OCI-LY7 (cell line): ENCODE results near the gene MTCH1. TPM values are rescaled to one million over a fixed set of nuclear protein-coding genes. Genes with fewer than 3 reads are reported as not detected.

ENCODE experiments used
- BruUV-seq: library from RNA; stranded (reverse); fragments of 400-500 nt; replicated peaks from 2 replicates; lab custom pipeline; 2021; lab: Mats Ljungman, UMichigan
- CTCF ChIA-PET: fragments of 300-600 bp; sonication (Branson Sonifier 250); formaldehyde crosslinking; loops from one replicate; lab custom pipeline; 2022; ENCODE audit warnings: antibody characterized with exemption; ENCODE audit not compliant: unreplicated experiment; lab: Charles Lee
- POLR2A ChIA-PET: fragments of 300-600 bp; sonication (Branson Sonifier 250); formaldehyde crosslinking; loops from one replicate; lab custom pipeline; 2022; ENCODE audit warnings: antibody characterized with exemption; lab: Charles Lee
- DNase-seq: peaks from one replicate; pipeline ENCODE4 v3.0.0-alpha.2; 2015; ENCODE audit warnings: low spot score
- H2AFZ ChIP-seq: fragments of 200-600 bp; sonication (generic), shearing (Covaris generic); 2 replicates; pipeline ENCODE4 v1.6.1; 2014; ENCODE audit warnings: mild to moderate bottlenecking, antibody characterized with exemption, low read length, moderate library complexity
- H3K27ac ChIP-seq: fragments of 200-600 bp; sonication (generic); 2 replicates; pipeline ENCODE4 v1.5.1; 2014; ENCODE audit warnings: mixed run types, low read depth, mild to moderate bottlenecking, moderate library complexity, low read length, inconsistent platforms; ENCODE audit not compliant: poor library complexity, severe bottlenecking
- H3K36me3 ChIP-seq: fragments of 200-600 bp; sonication (generic); 2 replicates; pipeline ENCODE4 v1.6.1; 2014; ENCODE audit warnings: mild to moderate bottlenecking, antibody characterized with exemption, low read length, moderate library complexity, mixed read lengths; ENCODE audit not compliant: insufficient read depth
- H3K4me1 ChIP-seq: fragments of 200-600 bp; sonication (generic); 2 replicates; pipeline ENCODE4 v1.5.1; 2014; ENCODE audit warnings: mild to moderate bottlenecking, low read length; ENCODE audit not compliant: insufficient read depth, poor library complexity, severe bottlenecking
- H3K4me2 ChIP-seq: fragments of 200-600 bp; sonication (generic); 2 replicates; pipeline ENCODE4 v1.6.1; 2014; ENCODE audit warnings: mild to moderate bottlenecking, low read length
- H3K4me3 ChIP-seq: fragments of 200-600 bp; sonication (generic); 2 replicates; pipeline ENCODE4 v1.5.1; 2014; ENCODE audit warnings: mild to moderate bottlenecking, low read depth, low read length; ENCODE audit not compliant: poor library complexity, severe bottlenecking
- H3K79me2 ChIP-seq: fragments of 200-600 bp; sonication (generic); 2 replicates; pipeline ENCODE4 v1.6.1; 2016; ENCODE audit warnings: low read depth, mild to moderate bottlenecking, low read length, moderate library complexity, mixed read lengths; ENCODE audit not compliant: insufficient read depth
- H3K9me2 ChIP-seq: fragments of 200-600 bp; sonication (generic); 2 replicates; pipeline ENCODE4 v1.6.1; 2016; ENCODE audit warnings: mild to moderate bottlenecking, low read length, mixed read lengths; ENCODE audit not compliant: insufficient read depth
- H3K9me3 ChIP-seq: fragments of 200-600 bp; sonication (generic); 2 replicates; pipeline ENCODE4 v1.6.1; 2014; ENCODE audit warnings: mild to moderate bottlenecking, mixed run types, low read length, mixed read lengths
- H4K20me1 ChIP-seq: fragments of 200-600 bp; sonication (generic); 2 replicates; pipeline ENCODE4 v1.6.1; 2014; ENCODE audit warnings: mild to moderate bottlenecking, antibody characterized with exemption, low read length, moderate library complexity, mixed read lengths; ENCODE audit not compliant: insufficient read depth
- EZH2phosphoT487 ChIP-seq: fragments of 200-600 bp; sonication (generic); IDR thresholded peaks from 2 replicates; pipeline ENCODE4 v1.6.1; 2018; ENCODE audit warnings: low read depth, borderline replicate concordance, mild to moderate bottlenecking, mixed run types, antibody characterized with exemption, low read length, moderate library complexity, mixed read lengths
- intact Hi-C: fragments of 100-400 bp; cut with micrococcal nuclease; formaldehyde crosslinking; loops from one replicate; pipeline ENCODE4 v1.10.0; 2022; ENCODE audit not compliant: unreplicated experiment
- total RNA-seq, 2 experiments: library from RNA; depleted of rRNA in 1 of 2; stranded (reverse); fragments of >200 nt in 1 of 2; shearing (Covaris generic) in 1 of 2; gene quantifications; 2 replicates each; pipeline ENCODE4 v1.2.3, GENCODE V29; 2014 to 2022
- TF ChIP-seq, protein P1 (sequence below): fragments of 200-600 bp; sonication (generic); conservative IDR thresholded peaks from 2 replicates; pipeline ENCODE4 v1.5.1; 2014; ENCODE audit warnings: mild to moderate bottlenecking, antibody characterized with exemption, low read length, moderate library complexity, mixed read lengths

MTCH1 gene
- total RNA-seq, 2 experiments from 2014 or later: 72.5 to 93.7 TPM

DNA sequence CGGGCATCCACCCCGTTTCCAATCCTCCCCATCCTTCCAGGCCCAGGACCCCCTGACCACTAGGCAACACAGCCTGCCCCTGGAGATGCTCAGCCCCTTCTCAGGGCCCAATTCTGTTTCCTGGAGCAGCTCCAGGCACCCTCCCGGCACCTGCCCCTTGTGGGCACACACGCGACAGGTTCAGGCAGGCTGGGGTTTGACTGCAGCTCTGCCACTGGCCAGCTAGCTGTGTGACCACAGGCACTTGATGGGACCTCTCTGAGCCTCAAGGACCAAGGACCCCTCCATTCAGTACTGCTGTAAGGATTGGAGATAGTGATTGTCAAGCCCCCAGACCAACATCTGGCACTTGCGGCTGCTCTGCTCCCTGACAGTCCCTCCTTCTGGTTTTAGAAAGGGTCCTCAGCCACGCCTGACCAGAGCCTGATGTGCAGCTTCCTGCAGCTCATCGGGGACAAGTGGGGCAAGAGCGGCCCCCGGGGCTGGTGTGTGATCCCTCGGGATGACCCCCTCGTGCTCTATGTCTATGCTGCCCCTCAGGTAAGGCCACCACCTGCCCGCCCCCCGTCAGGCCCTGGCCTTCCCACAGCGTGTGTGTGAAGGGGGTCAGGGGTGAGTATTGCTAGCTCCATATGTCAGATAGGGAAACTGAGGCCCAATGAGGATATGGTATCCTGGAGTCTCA lies 41.2 kb upstream of the MTCH1 start:
- Histone ChIP-seq H3K79me2 (no peaks in the 10 kb centered on the region), H3K27ac (no peak overlapping the region), H3K9me3 (peaks cover 8% of the 10 kb centered on the region), H3K4me3 (no peak overlapping the region), H4K20me1 (no peaks in the 10 kb centered on the region), H3K4me1 (no peaks in the 10 kb centered on the region), H2AFZ (no peak overlapping the region), H3K9me2 (no peaks in the 10 kb centered on the region), H3K36me3 (peaks cover 6% of the 10 kb centered on the region; the same call in 1 of the 2 replicates), H3K4me2 (no peak overlapping the region)
- CTCF ChIA-PET: no interaction called here
- intact Hi-C loops: no loop called here
- TF ChIP-seq, protein P1, sequence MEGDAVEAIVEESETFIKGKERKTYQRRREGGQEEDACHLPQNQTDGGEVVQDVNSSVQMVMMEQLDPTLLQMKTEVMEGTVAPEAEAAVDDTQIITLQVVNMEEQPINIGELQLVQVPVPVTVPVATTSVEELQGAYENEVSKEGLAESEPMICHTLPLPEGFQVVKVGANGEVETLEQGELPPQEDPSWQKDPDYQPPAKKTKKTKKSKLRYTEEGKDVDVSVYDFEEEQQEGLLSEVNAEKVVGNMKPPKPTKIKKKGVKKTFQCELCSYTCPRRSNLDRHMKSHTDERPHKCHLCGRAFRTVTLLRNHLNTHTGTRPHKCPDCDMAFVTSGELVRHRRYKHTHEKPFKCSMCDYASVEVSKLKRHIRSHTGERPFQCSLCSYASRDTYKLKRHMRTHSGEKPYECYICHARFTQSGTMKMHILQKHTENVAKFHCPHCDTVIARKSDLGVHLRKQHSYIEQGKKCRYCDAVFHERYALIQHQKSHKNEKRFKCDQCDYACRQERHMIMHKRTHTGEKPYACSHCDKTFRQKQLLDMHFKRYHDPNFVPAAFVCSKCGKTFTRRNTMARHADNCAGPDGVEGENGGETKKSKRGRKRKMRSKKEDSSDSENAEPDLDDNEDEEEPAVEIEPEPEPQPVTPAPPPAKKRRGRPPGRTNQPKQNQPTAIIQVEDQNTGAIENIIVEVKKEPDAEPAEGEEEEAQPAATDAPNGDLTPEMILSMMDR: no peak
- TF ChIP-seq EZH2phosphoT487: no peak
- BruUV-seq: no TSS peak
- no peak for DNase-seq
- POLR2A ChIA-PET: no interaction called here

DNA sequence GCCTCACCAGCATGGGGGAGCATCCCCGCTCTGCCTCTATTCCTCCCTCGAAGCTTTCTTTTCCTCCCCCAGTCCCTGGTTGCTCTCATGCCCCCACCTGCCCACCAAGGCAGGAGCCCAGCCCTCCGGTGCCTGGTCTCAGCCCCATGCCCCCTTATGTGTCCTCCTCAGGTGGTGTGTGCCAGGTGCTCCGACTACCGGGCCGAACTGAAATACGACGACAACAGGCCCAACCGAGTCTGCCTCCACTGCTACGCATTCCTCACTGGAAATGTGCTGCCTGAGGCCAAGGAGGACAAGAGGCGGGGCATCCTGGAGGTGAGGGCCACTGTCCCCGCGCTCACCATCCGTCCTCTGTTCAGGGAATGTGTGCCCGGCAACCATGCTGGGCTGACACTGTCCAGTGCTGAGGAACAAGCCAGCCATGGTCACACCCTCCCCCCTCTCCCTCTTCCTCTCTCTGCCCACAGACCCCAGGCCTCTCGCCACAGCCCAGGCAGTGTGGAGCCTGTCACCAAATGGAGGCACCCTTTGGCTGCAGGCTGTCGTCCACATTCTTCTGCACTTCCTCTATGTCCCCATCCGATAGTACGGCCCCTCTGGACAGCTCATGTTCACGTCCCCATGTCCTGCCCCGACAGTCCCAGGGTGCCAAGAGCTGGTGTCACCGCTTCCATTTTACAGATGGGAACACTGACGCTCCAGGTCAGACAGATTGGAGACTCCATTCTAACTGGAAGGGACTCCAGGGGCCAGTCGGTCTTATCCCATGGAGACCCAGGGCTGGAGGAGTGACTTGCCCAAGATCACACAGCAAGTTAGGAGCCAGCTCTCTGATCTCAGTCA lies 39.8 kb upstream of the MTCH1 start:
- Histone ChIP-seq H3K4me1 (no peaks in the 10 kb centered on the region), H3K4me3 (no peak overlapping the region), H2AFZ (no peak overlapping the region), H3K36me3 (peaks cover 6% of the 10 kb centered on the region; the same call in 1 of the 2 replicates), H3K9me2 (no peaks in the 10 kb centered on the region), H3K4me2 (no peak overlapping the region), H4K20me1 (no peaks in the 10 kb centered on the region), H3K79me2 (no peaks in the 10 kb centered on the region), H3K27ac (no peak overlapping the region), H3K9me3 (peaks cover 6% of the 10 kb centered on the region)
- TF ChIP-seq, protein P1: no peak
- no peak for TF ChIP-seq EZH2phosphoT487
- intact Hi-C loops: no loop called here
- ChIA-PET POLR2A (no interaction called here), CTCF (interaction anchor here (0.6 kb wide), 1 partner anchor 146 kb away, joined by 3 read pairs; no protein-coding TSS in a partner anchor)
- no peak for DNase-seq
- BruUV-seq: no TSS peak
